NCI-H1092 treated with DMSO at 0.1 percent for 48 hours (cell line): ENCODE data around the gene NFIX.

Experiments used
- DNase-seq: peaks from one replicate; lab custom pipeline; 2025; lab: John Stamatoyannopoulos, UW

The NFIX gene

GRCh38 chr19:13128583-13128982 is 133.3 kb downstream of the NFIX start:
- no peak for DNase-seq

- DNase-seq: no peak
These were observed 134.1 kb downstream of the NFIX start for GRCh38 chr19:13129384-13129783.

- DNase-seq: no peak
These were observed 135.7 kb downstream of the NFIX start for GRCh38 chr19:13130886-13131490.

- DNase-seq: no peak
These were observed 137.4 kb downstream of the NFIX start for GRCh38 chr19:13132471-13133180.

GRCh38 chr19:13133241-13133870 is 138.1 kb downstream of the NFIX start:
- no peak for DNase-seq

- no peak for DNase-seq
These were observed 139.4 kb downstream of the NFIX start for GRCh38 chr19:13134626-13135025.

- no peak for DNase-seq
These were observed 140.1 kb downstream of the NFIX start for GRCh38 chr19:13135068-13136062.

GRCh38 chr19:13137290-13137794 is 142.1 kb downstream of the NFIX start:
- no peak for DNase-seq

- no peak for DNase-seq
These were observed 143.1 kb downstream of the NFIX start for GRCh38 chr19:13138171-13138915.

- no peak for DNase-seq
These were observed 143.6 kb downstream of the NFIX start for GRCh38 chr19:13138916-13139198.

- DNase-seq: no peak
These were observed 144.5 kb downstream of the NFIX start for GRCh38 chr19:13139633-13140311.

GRCh38 chr19:13146763-13147563 is 151.7 kb downstream of the NFIX start:
- no peak for DNase-seq
